Activated naive CD8-positive, alpha-beta T cell treated with anti-CD3 and anti-CD28 coated beads for 36 hours (primary cell): ENCODE data around the gene UTP25. TPM values are rescaled to one million over a fixed set of nuclear protein-coding genes. Genes with fewer than 3 reads are reported as not detected.

Experiments
- DNase-seq: peaks from one replicate; pipeline ENCODE4 v3.0.0; 2021
- H3K27ac Mint-ChIP-seq: one replicate; pipeline ENCODE4 v1.8.0; 2022; ENCODE audit warnings: mild to moderate bottlenecking, moderate library complexity, mixed read lengths
- H3K27me3 Mint-ChIP-seq: one replicate; pipeline ENCODE4 v1.8.0; 2022; ENCODE audit warnings: mild to moderate bottlenecking, mixed read lengths
- H3K36me3 Mint-ChIP-seq: one replicate; pipeline ENCODE4 v1.8.0; 2021; ENCODE audit warnings: mild to moderate bottlenecking, mixed read lengths
- H3K4me1 Mint-ChIP-seq: one replicate; pipeline ENCODE4 v1.8.0; 2021; ENCODE audit warnings: mixed read lengths
- H3K4me3 Mint-ChIP-seq: one replicate; pipeline ENCODE4 v1.8.0; 2022; ENCODE audit warnings: mild to moderate bottlenecking, moderate library complexity, mixed read lengths
- H3K9me3 Mint-ChIP-seq: one replicate; pipeline ENCODE4 v1.8.0; 2022; ENCODE audit warnings: mixed read lengths
- total RNA-seq, 2 experiments: library from RNA; stranded (reverse); gene quantifications; one replicate each; pipeline ENCODE4 v1.2.3, GENCODE V29; 2021

Gene UTP25
- total RNA-seq, 2 experiments from 2014 or later = 12.2 to 12.5 TPM

- no peak overlapping the region for H3K27ac Mint-ChIP-seq
- no peak for DNase-seq
- no peaks in the 10 kb centered on the region for H3K9me3 Mint-ChIP-seq
- H3K36me3 Mint-ChIP-seq = peaks cover 37% of the 10 kb centered on the region
- no peaks in the 10 kb centered on the region for H3K27me3 Mint-ChIP-seq
- peaks cover 10% of the 10 kb centered on the region for H3K4me1 Mint-ChIP-seq
- H3K4me3 Mint-ChIP-seq = no peak overlapping the region
Measured at GRCh38 chr1:209845408-209845725, 17.6 kb downstream of the UTP25 start.

- no peak for DNase-seq
- no peaks in the 10 kb centered on the region for H3K9me3 Mint-ChIP-seq
- no peak overlapping the region for H3K27ac Mint-ChIP-seq
- peaks cover 6% of the 10 kb centered on the region for H3K4me1 Mint-ChIP-seq
- peaks cover 20% of the 10 kb centered on the region for H3K36me3 Mint-ChIP-seq
- no peaks in the 10 kb centered on the region for H3K27me3 Mint-ChIP-seq
- no peak overlapping the region for H3K4me3 Mint-ChIP-seq
Measured at GRCh38 chr1:209849388-209849787, 21.6 kb downstream of the UTP25 start.

- Mint-ChIP-seq H3K27ac (peak overlapping the region; percentile 11), H3K9me3 (no peaks in the 10 kb centered on the region), H3K36me3 (peaks cover 20% of the 10 kb centered on the region), H3K27me3 (no peaks in the 10 kb centered on the region), H3K4me1 (peaks cover 10% of the 10 kb centered on the region), H3K4me3 (no peak overlapping the region)
- DNase-seq = peak; percentile 14
Measured at GRCh38 chr1:209850342-209850979, 22.7 kb downstream of the UTP25 start.

GRCh38 chr1:209853676-209854075 is 25.9 kb downstream of the UTP25 start:
- Mint-ChIP-seq H3K4me1 (peaks cover 5% of the 10 kb centered on the region), H3K27me3 (no peaks in the 10 kb centered on the region), H3K27ac (no peak overlapping the region), H3K9me3 (no peaks in the 10 kb centered on the region), H3K36me3 (peaks cover 16% of the 10 kb centered on the region), H3K4me3 (no peak overlapping the region)
- no peak for DNase-seq

- DNase-seq = no peak
- no peak overlapping the region for H3K27ac Mint-ChIP-seq
- no peak overlapping the region for H3K4me3 Mint-ChIP-seq
- H3K36me3 Mint-ChIP-seq = peaks cover 16% of the 10 kb centered on the region
- H3K9me3 Mint-ChIP-seq = no peaks in the 10 kb centered on the region
- H3K4me1 Mint-ChIP-seq = peaks cover 5% of the 10 kb centered on the region
- H3K27me3 Mint-ChIP-seq = no peaks in the 10 kb centered on the region
Measured at GRCh38 chr1:209854196-209854595, 26.4 kb downstream of the UTP25 start.

GRCh38 chr1:209855006-209855405 is 27.2 kb downstream of the UTP25 start:
- Mint-ChIP-seq H3K27me3 (no peaks in the 10 kb centered on the region), H3K27ac (no peak overlapping the region), H3K36me3 (peaks cover 15% of the 10 kb centered on the region), H3K9me3 (no peaks in the 10 kb centered on the region), H3K4me1 (peaks cover 5% of the 10 kb centered on the region), H3K4me3 (no peak overlapping the region)
- no peak for DNase-seq

GRCh38 chr1:209855623-209856022 is 27.9 kb downstream of the UTP25 start:
- Mint-ChIP-seq H3K27ac (no peak overlapping the region), H3K9me3 (no peaks in the 10 kb centered on the region), H3K4me1 (peaks cover 5% of the 10 kb centered on the region), H3K27me3 (no peaks in the 10 kb centered on the region), H3K36me3 (peaks cover 15% of the 10 kb centered on the region), H3K4me3 (no peak overlapping the region)
- DNase-seq = no peak

- Mint-ChIP-seq H3K9me3 (no peaks in the 10 kb centered on the region), H3K27me3 (peaks cover 8% of the 10 kb centered on the region), H3K4me3 (no peak overlapping the region), H3K36me3 (peaks cover 8% of the 10 kb centered on the region), H3K4me1 (peaks cover 5% of the 10 kb centered on the region), H3K27ac (no peak overlapping the region)
- DNase-seq = no peak
Measured at GRCh38 chr1:209858561-209859103, 30.9 kb downstream of the UTP25 start.

GRCh38 chr1:209860293-209860881 is 32.6 kb downstream of the UTP25 start:
- peaks cover 5% of the 10 kb centered on the region for H3K36me3 Mint-ChIP-seq
- no peak overlapping the region for H3K4me3 Mint-ChIP-seq
- DNase-seq = peak; percentile 63
- no peaks in the 10 kb centered on the region for H3K9me3 Mint-ChIP-seq
- no peak overlapping the region for H3K27ac Mint-ChIP-seq
- H3K27me3 Mint-ChIP-seq = peaks cover 8% of the 10 kb centered on the region
- H3K4me1 Mint-ChIP-seq = no peaks in the 10 kb centered on the region

GRCh38 chr1:209861242-209861641 is 33.5 kb downstream of the UTP25 start:
- Mint-ChIP-seq H3K9me3 (no peaks in the 10 kb centered on the region), H3K36me3 (peaks cover 5% of the 10 kb centered on the region), H3K4me1 (no peaks in the 10 kb centered on the region), H3K4me3 (no peak overlapping the region), H3K27me3 (peaks cover 8% of the 10 kb centered on the region), H3K27ac (no peak overlapping the region)
- DNase-seq = no peak

- no peak overlapping the region for H3K27ac Mint-ChIP-seq
- H3K27me3 Mint-ChIP-seq = peaks cover 13% of the 10 kb centered on the region
- no peak for DNase-seq
- no peaks in the 10 kb centered on the region for H3K4me1 Mint-ChIP-seq
- H3K36me3 Mint-ChIP-seq = peaks cover 5% of the 10 kb centered on the region
- peaks cover 6% of the 10 kb centered on the region for H3K9me3 Mint-ChIP-seq
- no peak overlapping the region for H3K4me3 Mint-ChIP-seq
Measured at GRCh38 chr1:209862391-209863356, 34.9 kb downstream of the UTP25 start.

GRCh38 chr1:209863766-209864485 is 36.2 kb downstream of the UTP25 start:
- Mint-ChIP-seq H3K27me3 (peaks cover 13% of the 10 kb centered on the region), H3K4me1 (no peaks in the 10 kb centered on the region), H3K36me3 (no peaks in the 10 kb centered on the region), H3K9me3 (peaks cover 6% of the 10 kb centered on the region), H3K4me3 (no peak overlapping the region), H3K27ac (no peak overlapping the region)
- no peak for DNase-seq

- Mint-ChIP-seq H3K4me1 (no peaks in the 10 kb centered on the region), H3K36me3 (no peaks in the 10 kb centered on the region), H3K9me3 (peaks cover 6% of the 10 kb centered on the region), H3K27me3 (peaks cover 19% of the 10 kb centered on the region), H3K4me3 (no peak overlapping the region), H3K27ac (no peak overlapping the region)
- no peak for DNase-seq
Measured at GRCh38 chr1:209866201-209866600, 38.4 kb downstream of the UTP25 start.

- Mint-ChIP-seq H3K36me3 (no peaks in the 10 kb centered on the region), H3K27ac (no peak overlapping the region), H3K4me3 (no peak overlapping the region), H3K27me3 (peaks cover 28% of the 10 kb centered on the region), H3K9me3 (peaks cover 6% of the 10 kb centered on the region), H3K4me1 (no peaks in the 10 kb centered on the region)
- no peak for DNase-seq
Measured at GRCh38 chr1:209869291-209870149, 41.7 kb downstream of the UTP25 start.
